HUES48 (cell line): ENCODE data around the gene ALOX12B.

Source experiments
- H3K27ac ChIP-seq: one replicate; pipeline ENCODE4 v1.7.0; 2013; ENCODE audit warnings: low read depth, low read length, inconsistent platforms
- H3K27me3 ChIP-seq: 2 replicates; pipeline ENCODE4 v1.6.1; 2013; ENCODE audit warnings: mild to moderate bottlenecking, low read length; ENCODE audit not compliant: control insufficient read depth, insufficient read depth
- H3K36me3 ChIP-seq: 2 replicates; pipeline ENCODE4 v1.6.1; 2013; ENCODE audit warnings: low read length; ENCODE audit not compliant: control insufficient read depth, insufficient read depth
- H3K4me1 ChIP-seq: 2 replicates; pipeline ENCODE4 v1.6.1; 2013; ENCODE audit warnings: mild to moderate bottlenecking, low read length; ENCODE audit not compliant: control insufficient read depth, insufficient read depth
- H3K4me3 ChIP-seq: 2 replicates; pipeline ENCODE4 v1.5.1; 2013; ENCODE audit warnings: mild to moderate bottlenecking, low read depth, low read length
- H3K9ac ChIP-seq: 2 replicates; pipeline ENCODE4 v1.6.1; 2013; ENCODE audit warnings: mild to moderate bottlenecking, low read depth, low read length, moderate library complexity
- H3K9me3 ChIP-seq: 2 replicates; pipeline ENCODE4 v1.6.1; 2013; ENCODE audit warnings: low read length; ENCODE audit not compliant: control insufficient read depth, insufficient read depth

ALOX12B gene

DNA sequence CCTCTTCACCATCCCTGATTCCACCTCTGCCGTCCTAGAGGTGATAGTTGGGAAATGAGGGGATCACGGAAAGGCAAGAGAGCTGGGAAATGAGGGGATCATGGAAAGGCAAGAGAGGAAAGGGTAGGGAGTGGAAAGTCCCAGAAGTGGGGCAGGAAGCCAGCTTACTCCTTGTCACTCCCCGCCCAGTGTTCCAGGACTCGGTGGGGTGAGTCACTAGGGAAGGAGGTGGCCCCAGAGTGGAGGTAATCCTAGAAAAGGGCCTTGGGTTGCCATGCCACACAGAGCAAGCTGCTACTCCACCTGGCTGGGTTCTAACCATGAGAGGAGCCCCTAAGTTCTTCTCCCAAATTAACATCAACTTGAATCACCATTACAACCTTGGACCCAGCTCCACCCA lies 16.0 kb upstream of the ALOX12B start:
- no peak overlapping the region for H3K27ac ChIP-seq
- H3K4me3 ChIP-seq = no peak overlapping the region
- peaks cover 6% of the 10 kb centered on the region for H3K27me3 ChIP-seq
- no peaks in the 10 kb centered on the region for H3K36me3 ChIP-seq
- no peaks in the 10 kb centered on the region for H3K4me1 ChIP-seq
- H3K9ac ChIP-seq = no peak overlapping the region
- H3K9me3 ChIP-seq = no peaks in the 10 kb centered on the region

DNA sequence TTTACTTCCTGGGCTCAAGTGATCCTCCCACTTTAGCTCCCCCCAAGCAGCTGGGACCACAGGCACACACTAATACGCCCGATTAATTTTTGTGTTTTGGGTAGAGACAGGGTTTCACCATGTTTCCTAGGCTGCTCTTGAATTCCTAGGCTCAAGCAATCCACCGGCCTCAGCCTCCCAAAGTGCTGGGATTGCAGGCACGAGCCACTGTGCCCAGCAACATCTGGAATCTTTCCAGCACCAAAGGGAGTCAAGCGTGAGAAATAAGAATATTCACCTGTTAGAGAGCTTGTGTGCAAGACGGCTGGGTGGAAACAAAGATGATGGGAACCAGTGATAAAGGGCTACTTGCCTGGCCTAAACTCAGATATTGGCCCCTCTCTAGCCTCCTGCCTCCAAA lies 14.2 kb upstream of the ALOX12B start:
- Histone ChIP-seq H3K4me1 (no peaks in the 10 kb centered on the region), H3K27me3 (no peaks in the 10 kb centered on the region), H3K9ac (no peak overlapping the region), H3K27ac (no peak overlapping the region), H3K36me3 (no peaks in the 10 kb centered on the region), H3K9me3 (no peaks in the 10 kb centered on the region), H3K4me3 (no peak overlapping the region)

DNA sequence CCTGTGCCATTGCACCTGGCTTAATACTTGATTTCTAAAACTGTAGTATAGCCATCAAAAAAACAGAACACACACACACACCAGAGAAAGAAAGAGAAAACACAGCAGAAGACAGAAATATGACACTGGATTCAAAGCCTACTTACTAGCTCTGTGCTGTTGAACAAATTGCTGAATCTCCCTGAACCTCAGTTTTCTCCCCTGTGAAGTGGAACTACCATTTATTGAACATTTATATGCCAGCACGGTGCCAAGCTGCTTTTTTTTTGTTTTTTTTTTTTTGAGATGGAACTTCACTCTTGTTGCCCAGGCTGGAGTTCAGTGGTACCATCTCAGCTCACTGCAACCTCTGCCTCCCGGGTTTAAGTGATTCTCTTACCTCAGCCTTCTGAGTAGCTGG lies 13.2 kb upstream of the ALOX12B start:
- Histone ChIP-seq H3K9ac (no peak overlapping the region), H3K9me3 (no peaks in the 10 kb centered on the region), H3K4me3 (no peak overlapping the region), H3K4me1 (no peaks in the 10 kb centered on the region), H3K27me3 (no peaks in the 10 kb centered on the region), H3K27ac (no peak overlapping the region), H3K36me3 (no peaks in the 10 kb centered on the region)

GRCh38 chr17:8100111-8100510 lies 12.6 kb upstream of the ALOX12B start:
- Histone ChIP-seq H3K36me3 (no peaks in the 10 kb centered on the region), H3K9me3 (no peaks in the 10 kb centered on the region), H3K27me3 (no peaks in the 10 kb centered on the region; the same call in 1 of the 2 replicates), H3K4me1 (no peaks in the 10 kb centered on the region), H3K4me3 (no peak overlapping the region), H3K9ac (no peak overlapping the region), H3K27ac (no peak overlapping the region)

- no peak overlapping the region for H3K27ac ChIP-seq
- H3K27me3 ChIP-seq = no peaks in the 10 kb centered on the region; the same call in 1 of the 2 replicates
- H3K4me3 ChIP-seq = no peak overlapping the region
- no peaks in the 10 kb centered on the region; the same call in 1 of the 2 replicates for H3K4me1 ChIP-seq
- H3K9me3 ChIP-seq = no peaks in the 10 kb centered on the region
- no peak overlapping the region for H3K9ac ChIP-seq
- no peaks in the 10 kb centered on the region for H3K36me3 ChIP-seq
Observed at GRCh38 chr17:8096541-8096940, 9.0 kb upstream of the ALOX12B start.

- H3K27ac ChIP-seq = no peak overlapping the region
- no peaks in the 10 kb centered on the region; the same call in 1 of the 2 replicates for H3K4me1 ChIP-seq
- H3K9me3 ChIP-seq = no peaks in the 10 kb centered on the region
- no peak overlapping the region for H3K9ac ChIP-seq
- no peak overlapping the region for H3K4me3 ChIP-seq
- H3K27me3 ChIP-seq = no peaks in the 10 kb centered on the region; the same call in 1 of the 2 replicates
- no peaks in the 10 kb centered on the region for H3K36me3 ChIP-seq
Observed at GRCh38 chr17:8095361-8095760, 7.8 kb upstream of the ALOX12B start.

GRCh38 chr17:8091033-8091687 lies 3.6 kb upstream of the ALOX12B start:
- no peaks in the 10 kb centered on the region; the same call in 1 of the 2 replicates for H3K4me1 ChIP-seq
- no peak overlapping the region for H3K4me3 ChIP-seq
- H3K9me3 ChIP-seq = no peaks in the 10 kb centered on the region
- H3K27me3 ChIP-seq = no peaks in the 10 kb centered on the region; the same call in none of the 2 replicates
- no peak overlapping the region for H3K9ac ChIP-seq
- no peaks in the 10 kb centered on the region for H3K36me3 ChIP-seq
- no peak overlapping the region for H3K27ac ChIP-seq

DNA sequence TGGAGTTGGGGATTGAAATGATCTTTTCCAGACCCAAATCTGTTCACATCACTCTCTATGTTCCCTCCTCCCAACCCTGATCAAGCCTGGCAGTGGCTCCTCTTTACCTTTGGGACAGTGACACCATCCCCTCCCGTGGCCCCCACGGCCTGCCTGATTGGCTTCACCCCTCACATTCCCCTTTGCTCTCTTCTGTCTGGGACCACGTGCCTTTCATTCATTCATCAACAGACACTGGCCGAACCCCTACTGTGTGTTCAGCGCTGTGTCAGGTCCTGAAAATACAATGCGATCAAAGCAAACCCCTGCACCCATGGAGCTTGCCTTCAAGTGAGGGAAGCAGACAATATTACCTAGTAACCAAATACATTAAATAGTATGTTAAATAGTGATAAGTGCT lies 2.2 kb upstream of the ALOX12B start:
- H3K9ac ChIP-seq = no peak overlapping the region
- H3K4me1 ChIP-seq = no peaks in the 10 kb centered on the region; the same call in 1 of the 2 replicates
- H3K27me3 ChIP-seq = no peaks in the 10 kb centered on the region; the same call in none of the 2 replicates
- H3K4me3 ChIP-seq = no peak overlapping the region
- H3K36me3 ChIP-seq = no peaks in the 10 kb centered on the region
- no peaks in the 10 kb centered on the region for H3K9me3 ChIP-seq
- no peak overlapping the region for H3K27ac ChIP-seq

GRCh38 chr17:8087952-8088230 lies 375 bp upstream of the ALOX12B start:
- Histone ChIP-seq H3K27me3 (no peaks in the 10 kb centered on the region; the same call in none of the 2 replicates), H3K9me3 (no peaks in the 10 kb centered on the region), H3K9ac (no peak overlapping the region)

DNA sequence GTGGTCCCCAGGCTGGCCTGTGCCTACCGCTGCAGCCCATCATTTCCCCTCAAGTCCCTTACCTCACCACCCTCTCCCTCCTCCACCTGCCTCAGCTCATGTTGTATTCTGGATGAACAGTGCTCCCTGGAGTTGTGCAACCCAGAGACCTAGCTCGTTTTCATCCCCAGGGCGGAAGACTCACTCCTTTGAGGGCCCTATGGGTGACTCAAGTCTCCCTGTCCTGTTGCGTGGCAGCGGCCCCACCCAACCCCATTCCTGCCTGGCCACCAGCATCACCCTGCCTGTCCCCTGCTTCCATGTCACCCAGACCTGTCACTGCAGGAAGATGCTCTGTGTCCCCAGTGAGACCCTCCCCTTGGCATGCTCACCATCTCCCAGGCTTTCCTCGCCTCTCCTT lies 3.3 kb downstream of the ALOX12B start:
- Histone ChIP-seq H3K9me3 (no peaks in the 10 kb centered on the region), H3K36me3 (no peaks in the 10 kb centered on the region), H3K27me3 (peaks cover 4% of the 10 kb centered on the region)

More at GRCh38 chr17:8087952-8088230, 375 bp upstream of the ALOX12B start:
- H3K4me3 ChIP-seq = no peak overlapping the region
- no peaks in the 10 kb centered on the region for H3K36me3 ChIP-seq
- no peaks in the 10 kb centered on the region for H3K4me1 ChIP-seq
- H3K27ac ChIP-seq = no peak overlapping the region

GRCh38 chr17:8082292-8082691 lies 5.2 kb downstream of the ALOX12B start:
- Histone ChIP-seq H3K9me3 (no peaks in the 10 kb centered on the region), H3K4me3 (no peak overlapping the region), H3K36me3 (no peaks in the 10 kb centered on the region), H3K4me1 (peaks cover 5% of the 10 kb centered on the region; the same call in 1 of the 2 replicates), H3K27ac (no peak overlapping the region), H3K27me3 (peaks cover 12% of the 10 kb centered on the region), H3K9ac (no peak overlapping the region)

More for the DNA sequence above, 3.3 kb downstream of the ALOX12B start:
- Histone ChIP-seq H3K27ac (no peak overlapping the region), H3K4me3 (no peak overlapping the region), H3K9ac (no peak overlapping the region), H3K4me1 (peaks cover 5% of the 10 kb centered on the region; the same call in 1 of the 2 replicates)
